ENCODE measurements around the gene ZHX3.

DNA sequence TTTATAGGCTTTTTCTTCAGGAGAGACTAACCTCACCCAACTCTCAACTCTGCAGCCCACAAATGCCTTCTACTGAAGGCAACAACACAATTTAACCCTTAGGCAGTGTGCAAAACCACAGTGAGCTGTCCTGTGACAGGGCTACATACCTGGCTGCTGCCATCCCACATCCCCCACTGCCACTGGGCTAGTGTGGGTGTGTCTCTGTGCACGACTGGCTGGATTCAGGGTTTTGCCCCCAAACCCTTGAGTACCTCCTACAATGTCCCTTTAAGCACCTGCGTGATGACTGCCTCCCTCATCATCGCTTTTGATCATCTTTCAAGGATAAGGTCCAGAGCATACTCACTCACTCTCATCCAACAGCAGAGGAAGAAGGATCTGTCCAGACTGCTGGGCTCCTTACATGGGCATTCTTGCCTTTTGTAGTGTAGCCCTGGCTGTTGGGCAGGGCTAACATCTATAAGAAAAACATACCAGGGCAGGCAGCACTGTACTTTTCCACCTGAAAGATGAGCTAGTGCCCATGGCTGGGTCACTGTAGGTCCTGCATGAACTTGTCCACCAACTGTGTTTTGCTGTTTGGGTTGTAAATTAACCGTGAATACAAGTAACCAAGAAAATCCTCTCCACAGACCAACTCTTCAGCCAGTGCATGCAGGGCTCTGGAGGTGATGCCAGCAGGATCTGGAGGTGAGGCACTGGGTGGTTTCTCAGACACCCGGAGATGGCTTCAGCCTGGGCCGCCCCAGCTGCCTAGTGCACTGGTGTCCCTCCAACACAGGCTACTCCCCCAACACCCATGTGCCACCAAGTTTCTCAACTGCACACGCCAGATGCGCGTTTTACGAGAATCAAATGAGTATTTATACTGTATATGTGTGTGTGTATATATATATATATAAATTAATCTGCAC lies 135.0 kb downstream of the ZHX3 start:
- TF ChIP-seq, protein P1, sequence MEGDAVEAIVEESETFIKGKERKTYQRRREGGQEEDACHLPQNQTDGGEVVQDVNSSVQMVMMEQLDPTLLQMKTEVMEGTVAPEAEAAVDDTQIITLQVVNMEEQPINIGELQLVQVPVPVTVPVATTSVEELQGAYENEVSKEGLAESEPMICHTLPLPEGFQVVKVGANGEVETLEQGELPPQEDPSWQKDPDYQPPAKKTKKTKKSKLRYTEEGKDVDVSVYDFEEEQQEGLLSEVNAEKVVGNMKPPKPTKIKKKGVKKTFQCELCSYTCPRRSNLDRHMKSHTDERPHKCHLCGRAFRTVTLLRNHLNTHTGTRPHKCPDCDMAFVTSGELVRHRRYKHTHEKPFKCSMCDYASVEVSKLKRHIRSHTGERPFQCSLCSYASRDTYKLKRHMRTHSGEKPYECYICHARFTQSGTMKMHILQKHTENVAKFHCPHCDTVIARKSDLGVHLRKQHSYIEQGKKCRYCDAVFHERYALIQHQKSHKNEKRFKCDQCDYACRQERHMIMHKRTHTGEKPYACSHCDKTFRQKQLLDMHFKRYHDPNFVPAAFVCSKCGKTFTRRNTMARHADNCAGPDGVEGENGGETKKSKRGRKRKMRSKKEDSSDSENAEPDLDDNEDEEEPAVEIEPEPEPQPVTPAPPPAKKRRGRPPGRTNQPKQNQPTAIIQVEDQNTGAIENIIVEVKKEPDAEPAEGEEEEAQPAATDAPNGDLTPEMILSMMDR (IDR thresholded peaks at IDR 0.05 in 4 of 5, conservative IDR thresholded peaks at IDR 0.05 in 1 of 5) = no peak
- TF ChIP-seq POLR2A (IDR thresholded peaks at IDR 0.05) = no peak
